Measurements from ENCODE around the gene DGKI.

The DGKI gene

DNA sequence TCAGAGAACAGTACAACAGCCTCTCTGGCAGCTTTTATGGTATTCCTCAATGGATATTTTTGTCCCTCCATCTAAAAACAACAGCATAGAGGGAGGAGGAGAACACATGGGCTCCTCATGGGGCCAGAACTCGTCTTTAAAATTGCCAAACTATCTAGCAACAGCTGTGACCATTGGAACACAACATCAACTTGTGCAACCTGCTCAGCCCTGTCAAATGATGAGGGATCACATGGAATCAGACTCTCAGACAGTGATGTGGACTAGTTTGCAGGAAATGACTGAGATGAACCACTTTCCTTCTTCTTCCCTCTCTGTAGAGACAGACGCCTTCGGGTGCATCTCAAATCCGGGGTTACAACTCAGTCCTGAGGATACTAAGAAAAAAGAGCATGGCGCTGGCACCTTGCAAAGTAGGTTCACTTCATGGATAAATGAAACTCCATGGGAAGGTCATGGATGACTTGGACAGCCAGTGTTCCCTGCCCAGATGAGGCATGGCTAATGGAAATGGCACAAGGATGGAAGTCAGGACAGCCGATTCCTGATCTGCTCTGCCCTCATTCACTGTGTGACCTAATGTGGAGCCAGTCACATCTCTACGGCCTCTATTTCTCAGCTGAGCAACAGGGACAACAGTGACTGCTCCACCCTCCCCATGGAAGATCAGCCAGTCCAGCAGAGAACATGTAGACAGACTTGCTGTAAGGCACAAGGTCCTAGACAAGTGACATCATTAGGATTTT is 24.6 kb upstream of the DGKI start:
- no peak for DNase-seq

DNA sequence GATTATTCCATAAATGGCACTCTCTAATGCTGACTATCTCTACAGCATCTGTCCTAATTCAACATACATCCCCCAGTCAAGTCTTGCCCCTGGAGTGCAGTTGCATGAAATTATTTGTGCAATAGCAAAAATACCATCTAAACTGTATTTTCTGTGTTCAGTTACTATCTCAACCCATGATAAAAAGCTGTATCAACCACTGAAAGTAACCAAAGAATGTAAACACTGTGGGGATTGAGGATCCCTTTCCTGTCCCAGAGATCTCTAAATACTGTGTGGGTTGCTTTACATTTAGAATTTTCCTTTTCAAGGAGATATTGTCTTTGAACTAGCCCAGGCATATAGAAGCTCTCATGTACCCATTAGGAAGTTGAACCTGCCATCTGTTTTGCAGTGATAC is 23.9 kb upstream of the DGKI start:
- no peak for DNase-seq

DNA sequence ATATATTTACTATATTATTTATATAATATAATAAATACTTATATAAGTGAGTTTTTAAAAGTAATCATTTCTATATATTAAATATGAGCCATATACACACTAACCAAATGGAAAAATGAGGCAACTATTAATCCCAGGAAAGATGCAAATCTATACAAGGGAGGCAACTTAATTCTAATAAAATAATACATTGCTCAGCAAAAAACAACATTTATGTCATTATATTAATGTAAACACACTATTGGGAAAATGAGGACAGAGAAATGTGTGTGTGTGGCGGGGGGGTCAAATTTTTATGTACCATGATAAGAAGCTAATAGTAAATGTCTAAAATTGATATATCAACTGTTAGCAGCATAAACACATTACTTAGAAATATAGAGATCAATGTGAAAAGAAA is 23.3 kb upstream of the DGKI start:
- DNase-seq: no peak

DNA sequence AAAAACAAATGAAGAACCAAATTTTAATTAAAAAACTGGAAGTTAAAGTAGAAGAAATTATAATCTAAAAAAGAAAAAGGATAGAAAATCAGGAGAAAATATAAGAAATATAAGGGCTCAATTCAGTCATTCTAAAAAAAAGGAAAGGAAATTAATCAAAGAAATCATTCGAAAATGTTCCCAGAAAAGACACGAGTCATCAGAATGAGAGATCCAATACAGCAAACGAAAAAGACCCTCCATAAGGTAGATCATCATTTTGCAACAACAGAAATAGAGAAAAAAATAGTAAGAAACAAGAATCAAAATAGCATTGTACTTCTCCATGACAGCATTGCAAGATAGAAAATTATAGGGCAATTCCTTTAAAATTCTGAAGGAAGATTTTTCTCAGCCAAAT is 22.5 kb upstream of the DGKI start:
- DNase-seq: no peak

DNA sequence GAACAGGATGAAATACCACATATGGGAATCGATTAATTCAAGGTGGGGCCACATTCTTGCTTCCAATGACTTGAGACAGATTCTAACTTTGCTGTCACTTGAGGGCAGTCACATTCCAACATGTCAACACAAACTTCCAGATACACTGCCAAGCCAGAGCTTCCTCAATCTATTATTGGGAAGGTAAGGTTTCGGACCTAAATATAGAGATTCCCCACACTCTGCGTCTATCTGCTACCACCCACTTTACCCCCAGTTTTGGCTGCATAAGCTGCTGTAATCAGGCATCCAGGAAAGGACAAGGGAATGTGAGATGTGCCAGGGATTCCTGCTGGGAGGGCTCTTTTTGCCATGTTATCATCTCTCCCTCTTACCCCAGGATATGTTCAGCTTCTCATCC is 20.5 kb upstream of the DGKI start:
- DNase-seq: no peak

DNA sequence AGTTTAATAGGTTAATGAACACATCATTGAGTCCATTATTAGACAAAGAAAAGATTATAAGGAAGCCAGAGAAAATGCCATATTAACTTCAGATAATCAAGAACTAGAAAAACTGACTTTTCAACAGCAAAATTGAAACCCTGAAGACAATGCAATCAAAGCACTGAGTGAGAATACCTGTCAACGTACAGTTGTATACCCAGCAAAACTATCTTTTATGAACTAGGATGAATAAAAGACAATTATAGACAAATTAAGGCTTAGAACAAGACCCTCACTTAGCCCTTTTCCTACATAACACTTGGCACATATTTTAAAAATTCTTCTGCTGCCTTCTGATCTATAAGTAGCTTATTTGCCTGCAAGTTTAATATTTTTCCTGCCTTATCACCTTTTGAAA is 19.0 kb upstream of the DGKI start:
- DNase-seq: no peak

DNA sequence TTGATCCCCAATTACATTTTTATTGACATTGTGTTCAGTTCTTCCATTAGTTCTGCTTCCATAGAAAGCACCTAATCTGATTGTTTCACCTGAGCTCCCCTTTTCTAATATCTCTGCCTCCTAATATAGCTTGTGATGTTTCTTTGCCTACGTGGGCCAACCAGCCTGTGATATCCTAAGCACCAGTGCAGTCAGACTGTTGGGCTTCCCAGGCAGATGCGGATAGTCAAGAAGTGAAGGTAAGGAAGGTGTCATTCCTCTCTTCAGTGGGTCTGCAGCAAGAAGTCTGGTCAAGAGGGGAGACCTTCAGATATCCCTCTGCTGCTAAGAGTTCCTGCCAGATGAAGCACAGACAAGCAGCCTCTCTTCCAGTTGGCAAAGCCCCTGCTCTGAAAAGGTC is 16.2 kb upstream of the DGKI start:
- no peak for DNase-seq

DNA sequence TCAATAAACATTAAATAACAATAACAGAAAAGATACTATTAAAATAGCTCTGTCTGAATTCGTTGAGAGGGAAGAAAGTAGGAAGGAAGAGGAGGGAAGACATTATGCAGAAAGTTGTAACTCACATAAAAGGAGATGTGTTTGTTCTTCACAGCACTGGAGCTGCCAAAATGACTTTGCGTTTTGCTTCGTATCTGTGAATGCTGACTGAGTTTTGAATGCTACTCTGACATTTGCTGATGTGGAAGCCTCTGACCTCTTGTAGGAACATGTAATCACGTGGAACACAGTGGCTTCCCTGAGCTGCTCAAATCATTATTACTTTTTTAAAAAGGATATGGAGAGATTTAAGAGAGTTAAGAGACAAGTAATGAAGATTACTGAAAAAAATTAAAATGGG is 15.6 kb upstream of the DGKI start:
- DNase-seq: no peak

DNA sequence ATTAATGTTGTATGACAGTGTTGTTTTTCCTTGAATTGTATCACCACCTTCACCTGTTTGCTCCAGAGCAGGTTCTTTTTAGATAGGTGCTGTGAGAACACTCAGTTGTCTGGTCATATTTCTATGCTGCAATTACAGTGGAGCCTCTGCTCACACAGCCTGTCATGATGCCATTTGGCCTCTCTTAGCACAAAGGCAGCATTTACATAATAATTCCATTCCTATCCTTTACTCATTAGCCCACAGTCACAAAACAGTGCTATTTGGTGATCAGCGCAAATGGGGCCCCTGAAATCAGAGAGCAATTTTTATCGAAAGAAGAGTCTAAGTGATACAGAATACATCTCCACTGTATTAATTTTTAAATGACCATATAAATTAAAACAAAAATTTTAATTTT is 13.8 kb upstream of the DGKI start:
- DNase-seq: no peak

DNA sequence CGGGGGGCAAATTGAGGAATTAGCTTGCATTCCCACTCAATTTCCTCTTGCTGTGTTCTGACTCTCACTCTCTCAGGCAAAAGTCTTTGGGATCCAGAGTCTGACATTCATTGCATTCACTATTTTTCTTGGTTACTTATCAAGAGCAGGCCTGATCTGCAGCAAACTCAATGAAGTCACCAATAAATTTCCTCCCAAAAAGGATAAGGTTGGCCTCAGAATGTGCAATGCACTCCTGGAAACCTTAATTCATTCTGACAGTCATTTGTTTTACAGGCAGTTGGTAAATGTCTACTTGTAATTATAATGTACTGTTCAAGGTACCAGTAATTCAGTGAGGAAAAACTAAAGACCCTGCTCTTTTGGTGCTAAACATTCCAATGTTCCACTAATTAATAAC is 6.3 kb upstream of the DGKI start:
- no peak for DNase-seq

DNA sequence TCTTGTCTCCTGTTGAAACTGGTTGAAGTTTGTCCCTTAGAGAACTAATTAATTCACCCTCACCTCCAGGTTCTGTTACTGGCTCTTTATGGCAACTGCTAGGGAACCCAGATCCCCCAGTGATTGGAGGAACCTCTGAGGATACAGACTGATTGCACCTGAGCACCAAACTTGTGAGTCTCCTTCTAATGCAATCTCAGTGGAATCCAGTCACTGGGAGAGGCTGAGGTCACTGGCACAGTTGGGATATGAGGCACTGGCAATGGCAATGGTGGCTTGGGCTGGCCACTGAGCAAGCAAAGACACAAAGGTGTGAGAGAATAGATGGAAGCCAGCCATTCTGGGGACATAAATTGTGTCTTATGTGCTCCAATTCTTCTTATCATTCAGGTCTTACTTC is 5.3 kb upstream of the DGKI start:
- DNase-seq: no peak

DNA sequence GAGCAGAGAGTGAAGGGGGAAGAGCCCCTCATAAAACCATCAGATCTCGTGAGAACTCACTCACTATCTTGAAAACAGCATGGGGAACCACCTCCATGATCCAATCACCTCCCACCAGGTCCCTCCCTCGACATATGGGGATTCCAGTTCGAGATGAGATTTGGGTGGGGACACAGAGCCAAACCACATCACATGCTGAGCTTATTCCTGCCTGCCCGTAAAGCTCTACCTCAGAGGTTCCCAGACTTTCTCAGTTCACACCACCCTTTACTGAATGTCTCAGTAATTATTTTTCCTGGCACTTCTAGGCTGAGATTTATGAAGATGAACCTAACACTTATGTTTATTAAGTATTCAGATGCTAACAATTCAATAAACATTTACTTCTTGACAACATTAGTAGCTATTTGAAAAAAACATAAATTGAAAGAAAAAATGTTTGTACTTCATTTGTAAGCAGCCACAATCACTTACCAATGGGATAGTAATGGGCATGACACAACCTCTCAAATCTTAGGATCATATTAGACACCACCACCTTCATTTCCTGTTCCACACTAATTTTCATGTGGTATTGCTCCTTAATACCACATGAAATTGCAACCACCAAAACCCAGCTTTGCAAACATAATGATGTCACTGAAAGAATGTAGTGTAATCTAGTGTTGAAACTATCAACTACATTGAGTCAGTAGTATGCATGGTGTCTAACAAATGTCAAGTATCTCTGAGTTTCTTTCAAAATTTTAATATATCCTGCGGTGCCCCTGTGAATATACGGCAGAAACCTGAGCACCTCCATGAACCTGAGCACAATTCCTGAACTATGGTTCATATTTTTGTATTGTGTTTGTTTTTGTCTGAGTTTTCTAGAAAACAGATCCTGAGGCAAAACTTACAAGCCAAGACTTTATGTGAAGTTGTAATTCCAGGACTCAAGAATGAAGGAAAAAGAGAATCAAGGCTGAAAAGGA is 4.5 kb upstream of the DGKI start:
- no peak for DNase-seq

DNA sequence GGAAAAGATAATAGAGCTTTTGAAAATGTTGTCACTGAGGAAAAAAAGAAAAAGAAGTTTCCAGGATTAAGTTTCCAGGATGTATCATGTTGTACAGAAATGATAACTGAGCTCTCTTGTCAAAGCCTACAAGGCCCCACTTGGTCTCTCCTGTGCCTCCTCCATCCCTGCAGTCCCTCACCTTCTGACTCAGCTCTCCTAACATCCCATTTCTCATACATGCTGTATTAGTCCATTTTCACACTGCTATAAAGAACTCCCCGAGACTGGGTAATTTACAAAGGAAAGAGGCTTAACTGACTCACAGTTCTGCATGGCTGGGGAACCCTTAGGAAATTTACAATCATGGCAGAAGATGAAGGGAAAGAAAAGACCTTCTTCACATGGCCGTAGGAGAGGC is 3.8 kb upstream of the DGKI start:
- no peak for DNase-seq

DNA sequence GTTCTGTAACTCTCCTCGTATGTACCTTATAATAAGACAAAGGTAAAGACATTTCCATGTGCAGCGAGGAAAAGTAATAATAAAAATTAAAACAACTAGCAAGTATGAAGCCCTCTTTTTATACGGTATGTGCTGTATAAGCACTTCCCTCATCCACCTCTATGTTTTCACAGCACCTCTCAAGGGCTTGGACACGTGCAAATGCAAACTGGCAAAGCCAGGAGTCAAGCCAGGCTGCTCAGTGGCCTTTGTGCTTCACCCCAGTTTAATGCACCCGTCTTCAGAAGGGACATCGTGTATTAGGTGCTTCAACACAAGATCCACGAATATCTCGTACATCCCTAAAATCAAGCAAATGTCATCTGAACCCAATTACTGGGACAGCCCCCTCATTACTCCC is 1.3 kb upstream of the DGKI start:
- DNase-seq: no peak

DNA sequence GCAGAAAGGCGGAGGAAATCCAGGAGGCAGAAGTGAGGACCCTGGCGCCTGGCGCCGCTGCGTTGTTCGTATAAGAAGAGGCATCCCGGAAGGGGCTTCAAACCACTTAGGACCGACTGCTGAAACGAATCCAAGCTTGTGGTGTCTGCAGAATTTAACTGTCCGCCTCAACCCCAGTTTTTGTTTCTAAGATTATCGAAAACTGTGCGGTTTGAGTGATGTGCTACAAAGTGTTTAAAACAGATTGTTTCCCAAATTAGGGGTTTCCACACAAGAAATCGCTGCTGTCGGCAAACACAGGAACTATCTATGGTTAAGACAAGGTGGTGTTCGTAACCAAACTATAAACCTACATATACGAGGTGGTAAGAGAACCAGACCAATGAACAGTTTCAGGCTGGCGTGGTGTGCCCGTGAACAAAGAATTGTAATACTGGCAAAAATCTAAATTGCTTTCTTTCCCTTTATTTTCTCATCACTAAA is 835 bp upstream of the DGKI start:
- DNase-seq: no peak

DNA sequence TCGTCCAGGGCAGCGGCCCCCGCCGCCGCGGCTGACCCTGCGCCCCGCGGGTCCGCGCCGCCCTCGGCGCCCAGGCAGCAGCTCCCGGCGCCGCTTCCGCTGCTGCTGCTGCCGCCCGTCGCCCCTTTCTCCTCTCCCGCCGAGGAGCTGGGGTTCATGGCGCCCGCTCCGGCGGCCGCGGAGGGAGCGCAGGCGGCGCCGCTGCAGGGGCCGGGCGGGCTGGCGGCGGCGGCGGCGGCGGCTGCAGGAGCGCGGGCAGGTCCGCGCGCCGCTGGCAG is 286 bp downstream of the DGKI start:
- no peak for DNase-seq

DNA sequence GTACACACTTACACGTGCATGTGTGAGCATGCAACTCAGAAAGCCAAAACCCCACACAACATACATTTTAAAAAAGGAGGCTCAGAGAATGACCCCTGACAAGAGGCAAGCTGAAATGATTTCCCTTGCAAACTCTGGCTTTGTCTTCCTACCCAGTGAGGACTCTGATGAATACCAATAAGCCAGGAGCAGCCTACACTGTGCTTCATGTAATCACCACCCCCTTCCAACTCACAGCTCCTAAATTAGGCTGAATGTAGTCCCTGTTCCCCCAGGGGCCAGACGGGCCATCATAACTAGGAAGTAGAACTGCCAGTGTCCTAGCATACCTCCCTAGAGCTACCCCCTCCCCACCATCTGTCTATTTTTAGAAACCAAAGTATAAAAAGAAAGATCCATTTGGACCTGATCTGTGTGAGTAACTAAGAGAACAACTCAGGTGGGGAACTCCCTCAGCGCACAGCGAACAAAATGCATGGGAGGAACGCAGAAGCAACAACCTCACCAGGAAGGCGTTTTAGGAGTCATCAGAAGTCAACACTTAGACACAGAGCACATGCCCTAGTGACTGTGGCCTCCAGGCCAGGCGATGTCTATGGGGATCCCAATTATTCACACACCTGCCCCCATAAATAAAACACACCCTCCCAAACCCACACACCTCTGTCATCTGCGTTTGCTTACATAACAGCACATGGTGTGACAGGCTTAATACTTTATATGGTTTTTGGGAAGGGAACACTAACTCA is 1.9 kb downstream of the DGKI start:
- DNase-seq: no peak

DNA sequence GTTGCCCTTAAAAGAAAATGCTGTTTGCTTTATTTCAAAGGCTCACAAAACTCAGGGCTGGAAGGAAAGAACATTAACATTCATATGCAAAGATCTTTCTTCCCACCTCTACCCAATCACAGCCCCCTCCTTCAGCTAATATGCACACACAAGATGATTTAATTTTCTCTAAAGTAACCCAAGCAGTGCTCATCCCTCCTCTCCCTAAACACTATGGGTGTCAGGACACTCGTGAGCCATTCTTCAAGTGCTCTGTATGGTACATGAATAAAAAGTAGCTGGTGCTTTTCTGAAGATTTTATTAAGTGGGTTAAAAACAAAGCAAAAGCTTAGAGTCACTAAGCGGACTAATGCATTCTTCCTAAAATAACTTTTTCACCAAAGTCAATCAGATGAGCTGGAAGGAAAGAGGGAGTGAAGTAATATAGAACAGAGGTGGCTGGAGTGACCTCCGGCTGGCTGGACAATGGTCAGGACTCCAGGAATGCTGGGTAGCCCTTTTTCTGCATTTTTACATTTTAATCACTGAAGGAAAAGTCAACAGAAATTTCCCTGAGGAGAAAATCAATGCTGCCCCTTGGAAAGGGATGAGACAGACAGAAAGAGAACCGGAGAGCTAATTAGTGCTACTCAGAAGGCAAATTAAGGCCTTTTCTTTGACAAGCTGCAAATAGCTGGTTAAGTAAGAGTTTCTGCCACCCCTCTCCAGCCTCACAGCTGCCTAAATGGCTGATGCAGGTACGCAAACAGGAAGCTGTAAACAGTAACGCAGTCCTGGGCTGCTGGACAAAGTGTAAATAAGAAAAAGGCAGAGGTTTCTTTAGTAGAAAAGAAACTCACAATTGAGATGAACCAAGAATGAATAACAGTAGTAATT is 6.6 kb downstream of the DGKI start:
- DNase-seq: no peak

DNA sequence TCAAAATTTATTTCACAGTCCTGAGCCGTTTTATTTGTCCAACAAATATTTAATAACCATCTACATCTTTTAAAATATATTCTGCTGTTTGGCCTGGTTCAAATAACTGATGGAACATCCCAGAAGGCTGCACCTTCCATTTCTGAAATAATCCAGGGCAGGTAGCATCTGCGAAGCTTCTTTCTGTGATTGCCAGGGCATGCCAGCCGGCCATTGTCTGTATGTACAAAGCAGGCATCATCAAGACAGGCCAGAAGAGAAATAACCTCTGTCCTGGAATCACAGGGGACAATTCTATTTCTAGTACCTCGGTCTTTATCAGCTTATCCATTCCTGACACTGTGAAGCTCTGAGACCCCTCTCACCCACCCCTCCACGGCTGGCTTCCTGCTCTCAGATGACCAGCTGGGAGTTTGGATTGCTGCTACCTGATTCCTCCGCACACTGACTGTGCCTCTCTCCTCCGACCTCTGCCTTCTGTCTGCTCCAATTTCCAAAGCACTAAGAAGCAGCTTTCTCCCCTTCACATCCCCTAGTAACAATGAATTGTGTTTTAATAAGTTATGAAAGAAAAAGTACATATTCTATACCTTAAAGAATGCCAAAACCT is 8.0 kb downstream of the DGKI start:
- no peak for DNase-seq

DNA sequence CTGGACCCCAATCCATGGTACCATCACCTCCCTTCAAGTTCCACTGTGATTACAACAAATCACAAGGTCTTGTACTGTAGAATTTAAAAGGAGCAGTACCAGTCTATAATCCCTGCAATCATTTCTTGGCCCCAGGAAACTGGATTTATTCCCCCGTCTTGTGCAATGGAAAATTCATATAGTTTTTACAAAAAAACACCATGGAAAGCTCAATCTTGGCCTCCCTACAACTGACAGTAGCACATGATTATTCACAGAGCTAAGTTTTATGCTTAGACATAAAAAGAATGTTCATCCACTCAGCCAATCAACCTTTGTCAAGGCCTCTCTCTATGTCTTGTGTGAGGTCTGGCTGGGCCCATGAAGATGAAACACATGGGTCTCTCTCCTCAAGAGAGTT is 10.2 kb downstream of the DGKI start:
- no peak for DNase-seq

DNA sequence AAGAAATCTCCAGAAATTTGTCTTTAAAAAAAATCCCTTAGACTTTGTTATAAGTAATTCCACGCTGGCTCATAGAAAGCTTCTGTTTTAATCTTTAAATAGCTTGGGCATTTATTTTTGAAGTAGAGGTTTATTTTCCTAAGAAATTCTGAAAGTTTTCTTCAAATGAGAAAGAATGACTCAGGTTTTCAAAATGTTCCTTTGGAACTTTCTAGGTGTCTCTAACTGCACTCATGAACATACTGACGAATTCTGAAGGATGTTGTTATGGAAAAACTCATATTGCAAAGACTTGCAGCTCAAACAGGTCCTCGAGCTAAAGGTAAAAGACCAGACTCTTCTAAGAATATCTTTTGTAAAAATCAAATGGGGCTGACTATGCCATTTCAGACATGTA is 10.7 kb downstream of the DGKI start:
- DNase-seq: no peak

DNA sequence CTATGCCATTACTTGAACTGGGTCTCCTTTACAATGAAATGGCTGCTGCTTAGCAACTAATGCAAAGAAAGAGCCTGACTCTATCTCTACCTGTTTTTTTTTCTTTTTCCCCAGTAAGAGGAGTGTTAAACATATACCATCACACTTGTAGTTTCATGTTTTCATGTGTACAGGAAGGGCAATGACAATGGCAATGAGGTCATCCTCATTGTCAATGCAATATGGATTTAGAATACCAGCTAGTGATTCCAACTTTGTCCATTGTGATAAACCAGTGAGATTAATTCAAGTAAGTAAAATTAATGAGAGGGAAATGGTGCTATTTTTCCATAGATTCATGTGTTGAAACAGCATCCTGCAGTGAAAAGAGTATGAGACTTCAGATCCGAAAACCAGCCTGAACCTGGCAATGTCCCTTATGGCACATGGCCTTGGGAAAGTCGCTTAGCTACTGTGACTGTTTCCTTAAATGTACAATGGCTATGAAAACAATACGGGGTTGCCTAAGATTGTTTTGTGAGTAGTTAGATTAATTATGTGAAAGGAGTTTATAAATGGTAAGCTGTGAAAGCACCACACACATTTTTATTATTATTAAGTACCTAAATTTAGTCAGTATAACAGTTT is 11.2 kb downstream of the DGKI start:
- no peak for DNase-seq

Data from NCI-H524 treated with DMSO at 0.1 percent for 48 hours (cell line).